A549 (cell line): ENCODE data around the gene TRIP13.

Source experiments
- RAD21 ChIP-seq, 2 experiments: fragments of >200 bp in 1 of 2; sonication (Bioruptor Twin) in 1 of 2; formaldehyde crosslinking in 1 of 2; IDR thresholded peaks in 1 of 2; conservative IDR thresholded peaks in 1 of 2; 2 replicates in 1 of 2; 3 replicates in 1 of 2; pipeline ENCODE4 v1.6.1; 2012 to 2018; ENCODE audit warnings: inconsistent platforms in 1 of 2
- TF ChIP-seq, protein P1 (sequence below): fragments of >200 bp; sonication (Bioruptor Twin); formaldehyde crosslinking; IDR thresholded peaks from 3 replicates; pipeline ENCODE4 v1.5.1; 2016

DNA sequence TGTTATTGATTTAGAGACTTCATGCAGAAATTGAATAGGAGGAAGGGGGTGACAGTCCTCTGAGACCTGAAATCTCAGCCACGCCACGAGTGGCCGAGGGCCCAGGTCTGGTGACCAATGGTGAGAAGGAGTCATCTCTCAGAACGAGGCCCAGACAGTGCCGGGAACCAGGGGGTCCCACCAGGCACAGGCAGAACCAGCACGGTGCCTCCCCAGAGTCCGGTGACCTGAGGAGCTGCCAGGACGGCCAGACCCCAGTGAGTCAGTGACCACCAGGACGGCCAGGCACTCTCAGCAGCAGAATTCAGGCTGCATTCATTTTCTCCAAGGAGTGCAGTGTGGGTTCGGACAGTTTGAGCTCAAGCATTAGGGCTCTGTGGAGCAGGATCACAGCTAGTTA, 72.1 kb downstream of the TRIP13 start:
- no peak for TF ChIP-seq RAD21 (conservative IDR thresholded peaks at IDR 0.05 in 1 of 2, IDR thresholded peaks at IDR 0.05 in 1 of 2)
- TF ChIP-seq, protein P1, sequence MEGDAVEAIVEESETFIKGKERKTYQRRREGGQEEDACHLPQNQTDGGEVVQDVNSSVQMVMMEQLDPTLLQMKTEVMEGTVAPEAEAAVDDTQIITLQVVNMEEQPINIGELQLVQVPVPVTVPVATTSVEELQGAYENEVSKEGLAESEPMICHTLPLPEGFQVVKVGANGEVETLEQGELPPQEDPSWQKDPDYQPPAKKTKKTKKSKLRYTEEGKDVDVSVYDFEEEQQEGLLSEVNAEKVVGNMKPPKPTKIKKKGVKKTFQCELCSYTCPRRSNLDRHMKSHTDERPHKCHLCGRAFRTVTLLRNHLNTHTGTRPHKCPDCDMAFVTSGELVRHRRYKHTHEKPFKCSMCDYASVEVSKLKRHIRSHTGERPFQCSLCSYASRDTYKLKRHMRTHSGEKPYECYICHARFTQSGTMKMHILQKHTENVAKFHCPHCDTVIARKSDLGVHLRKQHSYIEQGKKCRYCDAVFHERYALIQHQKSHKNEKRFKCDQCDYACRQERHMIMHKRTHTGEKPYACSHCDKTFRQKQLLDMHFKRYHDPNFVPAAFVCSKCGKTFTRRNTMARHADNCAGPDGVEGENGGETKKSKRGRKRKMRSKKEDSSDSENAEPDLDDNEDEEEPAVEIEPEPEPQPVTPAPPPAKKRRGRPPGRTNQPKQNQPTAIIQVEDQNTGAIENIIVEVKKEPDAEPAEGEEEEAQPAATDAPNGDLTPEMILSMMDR: no peak
